ENCODE results near the gene AKT3. TPM values are rescaled to one million over a fixed set of nuclear protein-coding genes. Genes with fewer than 3 reads are reported as not detected.
A peak's percentile ranks its signal among the peaks of the same experiment; 100 is the strongest.

The AKT3 gene
- total and polyA plus RNA-seq, 3 experiments from 2014 or later: 4.3 to 49.6 (median 47.3) TPM

DNA sequence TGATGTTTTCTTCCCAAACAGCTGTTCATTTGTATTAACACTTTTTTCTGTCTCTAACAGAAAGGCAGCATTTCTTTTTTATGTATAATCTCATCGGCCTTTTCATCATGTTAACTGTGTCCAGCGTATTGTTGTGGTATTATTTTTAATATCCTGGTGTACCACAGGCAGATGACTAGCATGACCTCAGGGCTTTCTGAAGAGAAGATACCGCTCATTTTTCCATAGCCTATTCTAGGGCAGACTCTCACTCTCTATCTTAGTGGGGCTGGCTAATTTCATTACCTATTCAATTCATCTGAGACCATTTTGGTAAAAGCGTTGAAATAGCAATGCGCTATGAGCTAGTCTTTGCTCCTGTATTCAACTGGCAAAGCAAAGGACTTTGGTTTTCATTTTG is 384.3 kb downstream of the AKT3 start:
- H3K36me3 Mint-ChIP-seq: peaks cover 0 to 11% (median 11%) of the 10 kb centered on the region in 3 donors
- Histone ChIP-seq H3K36me3 (ENCODE audit: insufficient read depth, low read length) (no peaks in the 10 kb centered on the region), H3K9me3 (ENCODE audit: low read length) (no peaks in the 10 kb centered on the region), H3K27me3 (ENCODE audit: insufficient read depth, low read length, poor library complexity, severe bottlenecking) (no peaks in the 10 kb centered on the region), H3K4me3 (ENCODE audit: low read length) (no peak overlapping the region), H3K4me1 (ENCODE audit: insufficient read depth, low read length) (no peaks in the 10 kb centered on the region), H3K27ac (ENCODE audit: low read depth, low read length) (no peak overlapping the region)
- no peaks in the 10 kb centered on the region for H3K27me3 Mint-ChIP-seq
- ChIA-PET CTCF (no interaction called here), POLR2A (no interaction called here)
- no peaks in the 10 kb centered on the region for H3K9me3 Mint-ChIP-seq
- H3K27ac Mint-ChIP-seq: peak overlapping the region in 1 of 8 donors; percentile 54
- no peak overlapping the region for H3K4me3 Mint-ChIP-seq
- no peak for DNase-seq
- no peaks in the 10 kb centered on the region for H3K4me1 Mint-ChIP-seq

DNA sequence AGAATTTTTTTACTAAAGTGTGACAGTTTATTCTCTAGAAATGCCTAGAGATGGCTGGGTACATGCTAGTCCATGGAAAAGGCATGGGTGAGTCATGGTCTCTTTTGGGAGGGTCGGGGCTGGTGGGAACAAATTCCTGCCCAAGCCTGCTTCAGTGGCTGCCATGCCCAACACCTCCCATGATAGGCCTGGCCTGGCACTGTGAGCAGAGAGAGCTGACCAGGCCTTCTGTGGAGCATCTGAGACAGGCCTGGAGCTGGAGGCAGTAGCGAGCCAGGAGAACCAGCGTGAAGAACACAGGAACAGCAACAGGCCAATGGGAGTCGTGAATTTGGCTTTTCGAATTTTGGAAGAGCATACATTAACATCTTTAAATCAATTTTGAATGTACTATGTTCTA is 385.0 kb downstream of the AKT3 start:
- H3K9me3 ChIP-seq (ENCODE audit: low read length): no peaks in the 10 kb centered on the region
- no peaks in the 10 kb centered on the region for H3K36me3 ChIP-seq (ENCODE audit: insufficient read depth, low read length)
- POLR2A ChIA-PET: no interaction called here
- no peak overlapping the region for H3K4me3 Mint-ChIP-seq
- H3K36me3 Mint-ChIP-seq: peaks cover 0 to 15% (median 12%) of the 10 kb centered on the region in 3 donors
- no peaks in the 10 kb centered on the region for H3K9me3 Mint-ChIP-seq
- no peaks in the 10 kb centered on the region for H3K27me3 Mint-ChIP-seq
- CTCF ChIA-PET: no interaction called here
- H3K27ac ChIP-seq (ENCODE audit: low read depth, low read length): no peak overlapping the region
- H3K4me3 ChIP-seq (ENCODE audit: low read length): no peak overlapping the region
- no peak for DNase-seq
- no peaks in the 10 kb centered on the region for H3K27me3 ChIP-seq (ENCODE audit: insufficient read depth, low read length, poor library complexity, severe bottlenecking)
- no peaks in the 10 kb centered on the region for H3K4me1 Mint-ChIP-seq
- peak overlapping the region in 2 of 8 donors; percentile 53 to 68 for H3K27ac Mint-ChIP-seq
- no peaks in the 10 kb centered on the region for H3K4me1 ChIP-seq (ENCODE audit: insufficient read depth, low read length)

DNA sequence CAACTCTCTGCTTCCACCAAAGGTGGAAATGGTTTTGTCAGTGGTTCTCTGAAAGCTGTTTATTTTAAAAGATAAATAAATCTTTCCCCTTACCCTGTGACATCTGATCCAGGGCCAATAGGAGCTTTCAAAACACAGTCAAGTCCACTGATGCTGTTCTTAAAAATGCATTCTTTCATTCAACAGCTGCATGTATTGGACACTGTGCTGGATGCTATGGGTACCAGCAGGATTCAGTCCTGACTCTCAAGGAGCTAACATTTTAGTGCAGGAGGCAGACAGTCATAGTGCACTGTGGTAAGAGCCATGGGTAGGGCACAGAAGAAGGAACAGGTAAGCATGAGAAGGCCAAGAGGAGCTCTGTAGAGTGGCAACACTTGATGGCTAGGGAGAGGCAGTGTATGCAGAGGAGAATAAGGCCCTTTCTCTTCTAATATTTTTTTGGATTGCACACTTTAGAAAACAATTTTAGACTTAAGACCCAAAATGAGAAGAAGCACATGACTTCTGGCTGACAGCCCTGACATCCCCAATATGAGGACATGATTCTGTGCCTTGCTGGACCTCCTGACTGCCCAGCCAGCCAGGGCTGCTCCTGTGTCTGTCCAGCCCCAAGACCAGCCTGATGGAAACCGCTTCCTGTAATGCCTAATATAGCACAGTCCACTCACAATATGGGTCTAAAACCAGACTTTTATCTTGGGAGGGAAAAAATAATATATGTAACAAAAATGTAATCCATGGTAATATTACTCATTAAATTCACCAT is 386.9 kb downstream of the AKT3 start:
- CTCF ChIA-PET: no interaction called here
- Mint-ChIP-seq H3K27ac (no peak overlapping the region), H3K9me3 (no peaks in the 10 kb centered on the region), H3K4me3 (no peak overlapping the region), H3K27me3 (no peaks in the 10 kb centered on the region), H3K36me3 (peaks cover 0 to 14% (median 11%) of the 10 kb centered on the region in 3 donors), H3K4me1 (no peaks in the 10 kb centered on the region)
- Histone ChIP-seq H3K9me3 (ENCODE audit: low read length) (no peaks in the 10 kb centered on the region), H3K4me3 (ENCODE audit: low read length) (no peak overlapping the region), H3K27me3 (ENCODE audit: insufficient read depth, low read length, poor library complexity, severe bottlenecking) (no peaks in the 10 kb centered on the region), H3K27ac (ENCODE audit: low read depth, low read length) (no peak overlapping the region), H3K4me1 (ENCODE audit: insufficient read depth, low read length) (no peaks in the 10 kb centered on the region), H3K36me3 (ENCODE audit: insufficient read depth, low read length) (no peaks in the 10 kb centered on the region)
- POLR2A ChIA-PET: no interaction called here
- no peak for DNase-seq

DNA sequence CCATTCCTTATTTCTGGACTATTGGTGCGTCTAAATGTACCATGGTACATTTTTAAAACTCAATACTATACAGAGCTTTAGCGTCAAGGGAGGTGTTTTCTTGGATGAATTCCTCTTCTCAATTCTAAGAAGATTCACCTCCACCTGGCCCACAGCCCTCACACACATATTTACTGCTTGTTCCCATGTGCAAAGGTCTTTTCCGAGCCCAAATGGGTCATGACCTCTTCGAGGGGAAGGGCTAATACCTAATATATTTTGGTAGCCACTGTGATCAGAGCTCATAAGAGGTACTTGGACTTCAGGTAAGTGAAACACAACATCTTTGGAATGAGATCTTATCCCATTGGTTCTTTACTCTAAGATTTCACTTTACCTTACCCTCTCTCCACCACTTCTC is 388.3 kb downstream of the AKT3 start:
- Histone ChIP-seq H3K4me1 (ENCODE audit: insufficient read depth, low read length) (no peaks in the 10 kb centered on the region), H3K4me3 (ENCODE audit: low read length) (no peak overlapping the region), H3K36me3 (ENCODE audit: insufficient read depth, low read length) (no peaks in the 10 kb centered on the region), H3K27ac (ENCODE audit: low read depth, low read length) (no peak overlapping the region), H3K9me3 (ENCODE audit: low read length) (no peaks in the 10 kb centered on the region), H3K27me3 (ENCODE audit: insufficient read depth, low read length, poor library complexity, severe bottlenecking) (no peaks in the 10 kb centered on the region)
- H3K9me3 Mint-ChIP-seq: no peaks in the 10 kb centered on the region
- H3K27me3 Mint-ChIP-seq: no peaks in the 10 kb centered on the region
- POLR2A ChIA-PET: no interaction called here
- no peak overlapping the region for H3K27ac Mint-ChIP-seq
- DNase-seq: no peak
- H3K4me3 Mint-ChIP-seq: no peak overlapping the region
- CTCF ChIA-PET: no interaction called here
- peaks cover 0 to 19% (median 15%) of the 10 kb centered on the region in 3 donors for H3K36me3 Mint-ChIP-seq
- H3K4me1 Mint-ChIP-seq: no peaks in the 10 kb centered on the region

DNA sequence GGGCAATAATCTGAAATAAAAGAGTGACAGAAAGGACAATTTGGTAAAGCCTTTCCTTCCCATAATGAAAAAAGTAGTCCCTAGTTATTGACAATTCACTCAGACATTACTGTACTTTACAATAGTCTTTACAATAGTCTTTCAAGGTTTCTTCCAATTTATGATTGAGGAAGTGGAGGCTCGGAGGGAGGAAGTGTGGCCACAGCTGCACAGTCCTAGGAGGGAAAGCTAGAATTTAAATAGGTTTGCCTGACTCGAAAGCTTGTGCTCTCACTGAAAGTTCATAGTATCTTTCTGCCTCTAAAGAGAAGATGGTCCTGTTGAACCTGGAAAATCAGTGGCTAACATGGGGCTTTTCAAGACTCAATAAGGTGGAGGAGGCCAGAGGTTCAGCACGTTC is 391.0 kb downstream of the AKT3 start:
- DNase-seq: no peak
- Histone ChIP-seq H3K4me1 (ENCODE audit: insufficient read depth, low read length) (no peaks in the 10 kb centered on the region), H3K9me3 (ENCODE audit: low read length) (no peaks in the 10 kb centered on the region), H3K27me3 (ENCODE audit: insufficient read depth, low read length, poor library complexity, severe bottlenecking) (no peaks in the 10 kb centered on the region), H3K27ac (ENCODE audit: low read depth, low read length) (no peak overlapping the region), H3K36me3 (ENCODE audit: insufficient read depth, low read length) (no peaks in the 10 kb centered on the region), H3K4me3 (ENCODE audit: low read length) (no peak overlapping the region)
- H3K27ac Mint-ChIP-seq: no peak overlapping the region
- ChIA-PET CTCF (interaction anchor here (1.8 kb wide), 1 partner anchor 9 kb away, joined by 4 read pairs; no protein-coding TSS in a partner anchor), POLR2A (no interaction called here)
- peaks cover 0 to 22% (median 19%) of the 10 kb centered on the region in 3 donors for H3K36me3 Mint-ChIP-seq
- no peaks in the 10 kb centered on the region for H3K9me3 Mint-ChIP-seq
- H3K4me1 Mint-ChIP-seq: no peaks in the 10 kb centered on the region
- H3K4me3 Mint-ChIP-seq: no peak overlapping the region
- H3K27me3 Mint-ChIP-seq: no peaks in the 10 kb centered on the region

DNA sequence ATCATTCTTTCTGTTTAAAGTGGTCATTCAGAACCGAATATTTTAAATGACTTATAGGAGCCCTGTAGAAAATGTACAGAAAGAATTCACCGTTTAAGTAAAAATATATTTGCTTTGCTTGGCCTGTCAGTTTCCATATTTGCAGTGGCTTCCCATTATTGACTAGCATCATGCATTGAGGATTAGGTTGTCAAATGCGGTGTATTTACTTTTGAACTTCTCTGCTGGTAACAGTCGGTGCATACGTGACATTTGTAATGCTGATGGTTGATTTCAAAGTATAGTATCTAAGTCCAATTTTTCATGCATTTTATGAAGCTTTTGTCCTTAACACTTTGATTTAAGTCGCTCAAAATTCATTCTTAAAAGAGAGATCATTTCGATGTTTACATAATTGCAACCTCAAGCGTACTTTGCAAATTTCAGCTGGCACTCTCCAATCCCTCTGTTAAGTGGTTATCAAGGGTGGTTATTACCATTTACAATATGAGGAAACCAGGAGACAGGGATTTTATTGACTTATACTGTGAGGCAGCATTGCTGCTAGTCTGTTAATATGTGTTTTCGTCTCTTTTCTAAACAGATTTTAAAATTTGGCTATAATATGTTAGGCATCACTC is 392.6 kb downstream of the AKT3 start:
- Mint-ChIP-seq H3K9me3 (no peaks in the 10 kb centered on the region), H3K36me3 (peaks cover 0 to 20% (median 19%) of the 10 kb centered on the region in 3 donors), H3K4me1 (no peaks in the 10 kb centered on the region), H3K4me3 (no peak overlapping the region), H3K27ac (no peak overlapping the region), H3K27me3 (no peaks in the 10 kb centered on the region)
- no peaks in the 10 kb centered on the region for H3K27me3 ChIP-seq (ENCODE audit: insufficient read depth, low read length, poor library complexity, severe bottlenecking)
- H3K9me3 ChIP-seq (ENCODE audit: low read length): no peaks in the 10 kb centered on the region
- no peak overlapping the region for H3K4me3 ChIP-seq (ENCODE audit: low read length)
- H3K4me1 ChIP-seq (ENCODE audit: insufficient read depth, low read length): no peaks in the 10 kb centered on the region
- no peak overlapping the region for H3K27ac ChIP-seq (ENCODE audit: low read depth, low read length)
- ChIA-PET CTCF (interaction anchor here (1.8 kb wide), 1 partner anchor 8 kb away, joined by 4 read pairs; no protein-coding TSS in a partner anchor), POLR2A (no interaction called here)
- DNase-seq: no peak
- H3K36me3 ChIP-seq (ENCODE audit: insufficient read depth, low read length): no peaks in the 10 kb centered on the region

DNA sequence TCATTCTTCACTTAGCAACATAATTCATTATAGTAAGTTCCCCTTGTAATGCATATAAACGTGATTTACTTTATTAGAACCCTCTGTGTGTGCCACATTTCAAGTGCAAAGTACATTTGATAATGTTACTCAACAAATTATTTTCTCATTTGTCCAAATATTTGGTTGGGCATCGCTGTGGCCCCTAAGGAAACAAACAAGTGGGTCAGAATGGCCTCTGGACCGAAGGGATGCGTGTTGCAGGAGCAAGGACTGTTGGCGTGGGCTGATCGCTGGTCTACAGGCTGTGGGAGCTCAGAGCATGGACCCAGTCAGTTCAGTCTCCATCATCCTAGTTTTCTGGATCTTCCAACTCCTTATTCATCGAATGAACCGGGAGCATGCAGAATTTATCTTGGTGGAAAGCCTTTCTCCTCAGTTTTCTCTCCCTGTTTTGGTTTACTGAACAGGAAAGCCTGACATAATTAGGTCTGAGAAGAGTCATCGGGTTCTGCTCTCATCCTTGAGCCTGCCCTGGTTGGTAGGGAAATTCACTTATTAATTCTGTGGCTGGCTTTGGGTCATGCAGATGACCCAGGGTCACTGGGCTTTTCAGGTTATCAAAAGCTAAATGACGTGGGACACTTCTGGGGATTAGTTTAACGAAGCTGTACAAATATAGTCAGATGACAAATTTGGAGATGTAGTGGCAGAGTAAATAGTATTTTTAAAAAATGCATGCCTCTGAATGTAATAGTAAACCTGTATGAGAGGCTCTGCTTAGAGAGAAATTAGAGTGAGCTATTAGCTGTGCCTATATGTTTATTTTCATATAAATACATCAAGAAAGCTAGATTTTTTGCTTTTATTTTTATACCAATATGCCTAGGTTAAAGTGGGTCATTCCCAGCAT is 394.0 kb downstream of the AKT3 start:
- POLR2A ChIA-PET: no interaction called here
- CTCF ChIA-PET: no interaction called here
- peaks cover 0 to 21% (median 16%) of the 10 kb centered on the region in 3 donors for H3K36me3 Mint-ChIP-seq

More for the DNA sequence above, 394.0 kb downstream of the AKT3 start:
- Mint-ChIP-seq H3K4me3 (no peak overlapping the region), H3K9me3 (no peaks in the 10 kb centered on the region), H3K27me3 (no peaks in the 10 kb centered on the region), H3K27ac (peak overlapping the region in 1 of 8 donors; percentile 12), H3K4me1 (no peaks in the 10 kb centered on the region)
- Histone ChIP-seq H3K9me3 (ENCODE audit: low read length) (no peaks in the 10 kb centered on the region), H3K4me1 (ENCODE audit: insufficient read depth, low read length) (no peaks in the 10 kb centered on the region), H3K36me3 (ENCODE audit: insufficient read depth, low read length) (no peaks in the 10 kb centered on the region), H3K27me3 (ENCODE audit: insufficient read depth, low read length, poor library complexity, severe bottlenecking) (no peaks in the 10 kb centered on the region), H3K4me3 (ENCODE audit: low read length) (no peak overlapping the region), H3K27ac (ENCODE audit: low read depth, low read length) (no peak overlapping the region)
- DNase-seq: no peak

Data from CD8-positive, alpha-beta memory T cell (primary cell).